Bone marrow (tissue), 2 donors: ENCODE measurements around the gene MAP7D1.
A peak's percentile ranks its signal among the peaks of the same experiment; 100 is the strongest.
"Not testable (repeated sequence)": the region's sequence is repeated elsewhere in the genome, so short reads cannot be mapped to it uniquely, and the experiment has no call there.

ENCODE experiments used
- DNase-seq, 2 donors: peaks; one replicate each; lab custom pipeline; 2025; lab: John Stamatoyannopoulos, UW

Gene MAP7D1

GRCh38 chr1:36203554-36204346 lies 47.8 kb downstream of the MAP7D1 start:
- DNase-seq: peak in 1 of 2 donors; percentile 24

- no peak for DNase-seq
These were observed 48.5 kb downstream of the MAP7D1 start for GRCh38 chr1:36204347-36204909.

- DNase-seq: no peak
These were observed 50.4 kb downstream of the MAP7D1 start for GRCh38 chr1:36206323-36206858.

- DNase-seq: no peak
These were observed 51.4 kb downstream of the MAP7D1 start for GRCh38 chr1:36207339-36207738.

- no peak for DNase-seq
These were observed 53.2 kb downstream of the MAP7D1 start for GRCh38 chr1:36208978-36209703.

- DNase-seq: no peak
These were observed 55.3 kb downstream of the MAP7D1 start for GRCh38 chr1:36211307-36211706.

GRCh38 chr1:36211841-36212240 lies 55.9 kb downstream of the MAP7D1 start:
- DNase-seq: no peak

GRCh38 chr1:36212782-36213181 lies 56.8 kb downstream of the MAP7D1 start:
- no peak for DNase-seq

GRCh38 chr1:36217670-36218069 lies 61.7 kb downstream of the MAP7D1 start:
- DNase-seq: no peak

GRCh38 chr1:36221901-36222300 lies 65.9 kb downstream of the MAP7D1 start:
- not testable (repeated sequence) for DNase-seq

GRCh38 chr1:36222481-36223380 lies 66.8 kb downstream of the MAP7D1 start:
- DNase-seq: no peak

- DNase-seq: peak; percentile 37 to 92
These were observed 67.5 kb downstream of the MAP7D1 start for GRCh38 chr1:36223381-36223995.

GRCh38 chr1:36223996-36224536 lies 68.1 kb downstream of the MAP7D1 start, which contains the start of gene THRAP3:
TSS of gene THRAP3 (plus strand) at chr1:36224443. CDS start at chr1:36282564, 58,121 bp downstream.
- peak; percentile 99 for DNase-seq

GRCh38 chr1:36224537-36225282 lies 68.8 kb downstream of the MAP7D1 start:
- DNase-seq: peak in 1 of 2 donors; percentile 89

GRCh38 chr1:36225283-36225899 lies 69.4 kb downstream of the MAP7D1 start:
- DNase-seq: no peak

GRCh38 chr1:36230279-36230678 lies 74.3 kb downstream of the MAP7D1 start:
- not testable (repeated sequence) for DNase-seq
